HG02852 (cell line): ENCODE results near the gene PMM2.

ENCODE experiments used
- ATAC-seq: cut with Tn5 transposase; IDR thresholded peaks from one replicate; pipeline ENCODE4 v1.9.1; 2021; ENCODE audit warnings: mild to moderate bottlenecking, moderate library complexity; ENCODE audit not compliant: unreplicated experiment

PMM2 gene

GRCh38 chr16:8849411-8850011 is 51.9 kb downstream of the PMM2 start:
- ATAC-seq, result no peak

- ATAC-seq, result no peak
These were observed 52.7 kb downstream of the PMM2 start for GRCh38 chr16:8850279-8850885.

DNA sequence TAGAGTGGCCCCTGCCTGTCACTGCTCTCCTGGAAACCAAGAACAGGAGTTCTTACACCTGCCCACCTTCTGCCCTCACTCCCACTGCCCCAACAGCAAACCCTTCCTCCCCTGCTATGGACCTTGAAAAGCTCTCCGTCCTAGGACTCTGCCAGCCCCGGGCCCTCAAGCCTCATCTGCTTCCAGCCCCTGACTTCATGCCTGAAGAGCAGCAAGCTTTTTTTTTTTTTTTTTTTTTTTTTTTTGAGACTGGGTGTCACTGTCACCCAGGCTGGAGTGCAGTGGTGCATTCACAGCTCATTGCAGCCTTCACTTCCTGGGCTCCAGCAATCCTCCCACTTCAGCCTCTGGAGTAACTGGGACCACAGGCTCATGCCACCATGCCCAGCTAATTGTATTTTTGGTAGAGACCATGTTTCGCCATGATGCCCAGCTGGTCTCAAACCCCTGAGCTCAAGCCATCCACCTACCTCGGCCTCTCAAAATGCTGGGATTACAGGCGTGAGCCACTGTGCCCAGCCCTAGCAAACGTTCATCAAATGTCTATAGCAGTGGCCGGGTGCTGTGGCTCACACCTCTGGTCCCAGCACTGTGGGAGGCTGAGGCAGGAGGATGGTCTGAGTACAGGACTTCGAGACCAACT is 54.2 kb downstream of the PMM2 start:
- ATAC-seq, result no peak

DNA sequence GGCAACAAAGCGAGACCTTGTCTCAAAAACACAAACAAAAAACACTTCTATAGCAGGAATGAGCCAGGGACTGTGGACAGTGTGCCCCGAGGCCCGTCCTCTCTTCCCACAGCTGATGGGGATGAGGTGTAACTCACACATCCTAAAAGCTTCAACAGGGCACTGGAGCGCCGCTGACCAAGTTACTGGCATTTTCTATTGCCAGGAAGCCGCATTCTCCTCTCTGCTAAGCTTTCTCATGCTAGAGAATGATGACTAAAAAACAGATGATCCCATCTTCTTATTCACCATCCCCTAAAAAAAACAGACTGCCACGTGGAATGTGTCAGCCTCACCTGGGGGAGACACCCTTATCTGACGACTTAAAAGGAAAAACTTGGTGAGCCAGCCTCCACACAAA is 54.9 kb downstream of the PMM2 start:
- no peak for ATAC-seq

GRCh38 chr16:8853150-8853549 is 55.5 kb downstream of the PMM2 start:
- ATAC-seq, result no peak

DNA sequence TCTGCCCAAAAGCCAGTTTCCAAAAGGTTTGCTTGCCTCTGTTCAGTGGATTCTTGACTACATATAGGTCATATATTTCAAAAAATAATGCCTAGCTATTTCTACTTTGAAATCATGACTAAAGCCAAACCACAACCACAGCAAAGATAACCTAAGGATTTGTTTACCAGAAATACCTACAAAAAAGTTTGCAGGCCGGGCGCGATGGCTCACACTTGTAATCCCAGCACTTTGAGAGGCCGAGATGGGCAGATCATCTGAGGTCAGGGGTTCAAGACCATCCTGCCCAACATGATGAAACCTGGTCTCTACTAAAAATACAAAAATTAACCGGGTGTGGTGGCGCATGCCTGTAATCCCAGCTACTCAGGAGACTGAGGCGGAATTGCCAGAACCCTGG is 56.0 kb downstream of the PMM2 start:
- no peak for ATAC-seq

GRCh38 chr16:8854298-8854948 is 56.8 kb downstream of the PMM2 start:
- no peak for ATAC-seq

DNA sequence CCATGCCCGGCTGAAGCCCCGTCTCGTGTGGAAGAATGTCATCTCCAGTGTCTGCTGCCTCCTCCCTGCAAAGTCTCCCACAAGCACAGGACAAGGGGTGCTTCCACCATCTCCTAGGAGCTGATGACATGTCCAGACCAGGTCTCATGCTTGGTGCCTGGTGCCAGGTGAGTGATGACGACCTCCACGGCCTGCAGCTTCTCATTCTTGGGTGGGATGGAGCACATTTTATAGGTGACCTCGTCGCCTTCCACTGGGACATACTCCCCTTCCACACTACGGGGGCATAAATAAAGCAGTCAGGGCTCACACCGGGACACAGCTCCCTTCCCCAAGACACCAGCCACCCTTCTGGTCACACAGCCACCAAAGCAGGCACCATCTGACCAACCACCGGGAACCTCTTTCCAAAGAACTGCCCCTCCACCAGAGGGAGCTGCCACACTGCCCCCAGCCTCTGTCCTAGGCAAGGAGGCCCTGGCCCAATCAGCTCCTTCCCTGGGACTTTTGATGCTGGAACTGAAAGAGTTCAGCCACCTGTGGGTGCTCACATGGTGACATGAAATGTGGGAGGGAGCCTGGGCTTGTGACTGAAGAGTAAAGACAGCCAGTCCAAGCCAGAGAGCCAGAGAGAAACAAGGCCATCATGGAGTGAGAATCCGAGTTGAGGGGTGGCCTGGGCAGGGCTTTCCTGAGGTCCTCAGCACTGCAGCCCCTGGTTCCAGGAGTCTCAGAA is 57.6 kb downstream of the PMM2 start:
- no peak for ATAC-seq

- ATAC-seq, result no peak
These were observed 58.3 kb downstream of the PMM2 start for GRCh38 chr16:8855972-8856371.

- no peak for ATAC-seq
These were observed 61.6 kb downstream of the PMM2 start for GRCh38 chr16:8858994-8859912.

- no peak for ATAC-seq
These were observed 62.6 kb downstream of the PMM2 start for GRCh38 chr16:8859913-8860881.

GRCh38 chr16:8861563-8862308 is 64.1 kb downstream of the PMM2 start:
- ATAC-seq, result no peak

DNA sequence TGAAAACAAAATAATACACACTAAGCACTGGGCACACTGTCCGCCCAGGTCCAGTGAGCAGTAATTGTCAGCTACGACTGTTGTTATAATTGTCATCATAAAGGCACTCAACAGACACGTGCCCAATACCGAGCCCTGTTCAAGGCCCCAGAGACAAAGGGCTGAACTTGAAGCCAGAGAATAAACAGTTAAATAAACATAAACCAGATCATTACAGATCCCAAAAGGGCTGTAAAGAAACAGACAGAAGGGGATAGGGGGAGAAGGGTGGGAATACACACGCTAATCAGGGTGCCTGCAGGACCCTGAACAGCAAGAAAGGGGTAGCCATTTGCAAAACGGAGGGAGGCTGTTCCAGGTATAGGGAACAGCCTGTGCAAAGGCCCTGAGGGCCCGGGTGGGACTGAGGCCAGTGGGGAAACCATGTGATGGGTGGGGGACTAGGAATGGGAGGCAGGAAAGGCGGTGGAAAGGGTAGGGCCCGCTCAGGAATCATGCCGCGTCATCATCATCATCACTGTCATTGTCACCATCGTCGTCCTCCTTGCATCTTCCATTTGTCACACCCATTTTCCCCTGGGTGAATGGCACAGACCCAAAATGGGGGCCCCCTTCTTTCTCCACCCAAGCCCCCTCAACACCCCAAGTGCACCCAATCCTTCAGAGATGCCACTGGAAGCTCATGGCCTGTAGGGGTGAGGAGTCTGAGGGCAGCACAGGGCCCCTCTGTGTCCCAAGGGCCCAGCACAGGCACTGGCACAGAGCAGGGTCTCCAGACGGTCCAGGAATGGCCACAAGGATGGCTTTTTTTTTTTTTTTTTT is 64.9 kb downstream of the PMM2 start:
- ATAC-seq, result no peak

GRCh38 chr16:8863594-8864424 is 66.2 kb downstream of the PMM2 start:
- ATAC-seq, result no peak

DNA sequence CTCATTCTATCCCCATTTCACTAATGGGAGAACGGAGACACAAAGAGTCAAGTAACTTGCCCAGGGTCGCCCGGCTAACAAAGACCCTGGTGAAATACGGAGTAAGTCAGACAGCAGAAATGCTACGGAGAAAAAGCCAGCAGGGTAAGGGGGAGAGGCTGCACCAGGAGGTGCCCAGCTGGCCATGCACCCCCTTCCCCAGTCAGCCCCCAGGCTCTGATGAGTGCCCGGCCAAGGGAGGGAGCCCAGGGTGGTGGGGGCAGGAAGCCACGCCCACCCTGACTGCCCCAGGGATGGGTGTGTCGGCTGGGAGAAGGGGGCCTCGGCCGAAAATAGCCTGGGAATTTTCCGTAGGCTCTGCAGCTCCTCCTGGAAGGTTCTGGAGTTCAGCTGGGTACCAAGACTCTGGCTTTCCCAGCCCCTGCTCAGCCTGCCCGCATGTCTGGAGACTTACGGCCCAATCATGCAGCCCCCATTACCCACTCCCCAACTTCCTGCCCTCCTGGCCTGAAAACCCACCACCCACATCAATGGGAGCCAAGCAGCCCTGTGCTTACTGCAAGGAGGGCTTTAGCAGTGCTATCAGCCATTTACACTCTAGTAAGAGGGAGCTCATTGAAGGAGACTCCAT is 67.0 kb downstream of the PMM2 start:
- ATAC-seq, result no peak

GRCh38 chr16:8865145-8865882 is 67.7 kb downstream of the PMM2 start:
- no peak for ATAC-seq
